Right hindlimb (tissue), 1 donor: Measurements from ENCODE around the gene MYOG.

Source experiments
- DNase-seq: peaks from one replicate; pipeline ENCODE4 v3.0.0-alpha.2; 2018

The MYOG gene

DNA sequence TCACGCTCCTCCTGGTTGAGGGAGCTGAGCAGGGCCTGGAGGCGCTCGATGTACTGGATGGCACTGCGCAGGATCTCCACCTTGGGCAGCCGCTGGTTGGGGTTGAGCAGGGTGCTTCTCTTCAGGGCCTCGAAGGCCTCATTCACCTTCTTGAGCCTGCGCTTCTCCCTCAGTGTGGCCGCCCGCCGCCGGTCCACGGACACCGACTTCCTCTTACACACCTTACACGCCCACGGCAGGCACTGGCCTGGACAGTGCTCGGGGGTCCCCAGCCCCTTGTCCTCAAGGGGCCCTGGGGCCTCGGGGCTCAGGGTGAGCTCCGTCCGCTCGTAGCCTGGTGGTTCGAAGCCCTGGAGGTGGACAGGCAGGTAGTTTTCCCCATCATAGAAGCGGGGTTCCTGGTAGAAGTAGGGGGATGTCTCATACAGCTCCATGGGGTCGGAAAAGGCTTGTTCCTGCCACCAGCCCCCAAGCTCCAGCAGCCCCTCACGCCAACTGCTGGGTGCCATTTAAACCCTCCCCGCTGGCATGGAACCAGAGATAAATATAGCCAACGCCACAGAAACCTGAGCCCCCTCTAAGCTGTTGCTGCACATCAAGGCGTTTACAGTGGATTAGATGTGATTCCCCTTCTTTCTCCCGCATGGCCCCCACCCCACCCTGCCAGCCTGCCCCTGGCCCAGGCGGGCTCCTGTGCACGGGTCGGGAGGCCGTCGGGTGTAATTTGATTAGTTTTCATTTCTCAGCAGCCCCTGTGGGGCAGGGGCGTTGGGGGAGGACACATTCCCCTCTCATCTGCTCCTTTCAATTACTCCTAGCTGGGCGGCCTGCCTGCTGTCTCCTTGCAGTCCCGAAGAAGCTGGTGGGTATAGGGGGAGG lies at the start of gene MYOG:
MYOG (minus strand) TSS at position 485 of the 879 bp plus-strand sequence; CDS start at position 434, 51 bp downstream.
- DNase-seq, result peak; percentile 83

DNA sequence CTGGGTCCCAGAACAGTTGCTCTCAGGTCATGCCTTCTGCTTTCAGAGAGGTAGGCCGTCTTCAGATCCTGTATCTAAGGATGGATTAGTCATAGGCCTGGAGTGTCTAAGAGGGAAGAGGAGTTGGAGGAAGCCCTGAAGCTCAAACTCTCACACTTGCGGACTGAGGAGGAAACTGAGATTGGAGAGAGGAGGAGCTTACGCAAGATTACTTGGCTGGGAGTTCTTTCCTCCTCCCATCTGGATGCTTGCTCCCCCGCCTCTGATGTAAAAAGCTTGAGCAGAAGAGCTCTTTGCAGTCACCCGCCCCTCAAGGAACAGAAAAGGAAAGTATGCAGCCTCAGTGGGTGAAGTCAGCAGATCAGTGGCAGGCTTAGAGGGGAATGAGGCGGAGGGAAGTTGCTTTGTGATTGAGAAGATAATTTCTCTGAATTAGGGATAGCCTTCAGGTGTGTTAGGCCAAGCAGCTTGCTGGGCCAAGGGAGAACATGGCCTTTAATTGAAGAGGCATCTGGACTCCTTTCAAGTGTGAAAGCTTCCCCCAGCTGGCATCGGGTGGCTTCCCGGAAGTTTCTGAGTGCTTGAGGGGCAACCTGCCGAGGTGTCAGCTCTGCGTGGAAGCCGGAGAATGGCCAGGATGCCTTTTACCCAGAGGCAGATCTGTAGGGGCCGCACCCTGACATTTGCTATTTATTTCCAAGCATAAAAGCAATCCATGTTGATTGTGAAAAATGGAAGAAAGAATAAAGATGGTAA lies 48.3 kb upstream of the MYOG start:
- DNase-seq, result no peak

DNA sequence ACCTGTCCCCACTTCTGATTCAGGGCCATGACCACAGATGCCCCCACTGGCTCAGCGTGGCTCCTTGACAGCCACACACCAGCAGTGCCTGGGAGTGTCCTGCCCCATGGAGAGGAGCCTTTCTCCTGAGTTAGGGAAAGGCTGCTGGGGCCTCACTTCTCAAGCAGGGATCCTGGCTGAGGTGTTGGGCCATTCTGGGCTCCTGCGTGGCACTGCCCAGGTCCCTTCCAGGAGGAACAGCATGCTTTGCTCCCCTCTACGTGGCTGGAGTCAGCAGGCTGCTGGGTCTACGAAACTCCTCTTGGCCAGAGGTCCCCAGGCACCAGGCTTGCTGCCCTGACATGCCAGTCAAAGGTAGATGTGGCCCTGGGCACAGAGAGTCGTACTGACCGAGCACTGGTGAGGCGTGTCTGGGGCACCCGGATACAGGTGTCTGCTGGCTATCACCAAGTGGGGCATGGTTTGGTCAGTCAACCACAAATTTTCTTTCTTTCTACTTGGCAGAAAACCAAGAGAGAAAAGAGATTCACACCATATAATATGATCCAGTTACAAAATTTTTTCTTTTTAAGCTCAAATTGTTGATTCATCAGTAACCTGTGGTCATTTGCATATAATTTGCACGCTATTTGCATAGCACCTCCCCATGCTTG lies 45.9 kb upstream of the MYOG start:
- no peak for DNase-seq

DNA sequence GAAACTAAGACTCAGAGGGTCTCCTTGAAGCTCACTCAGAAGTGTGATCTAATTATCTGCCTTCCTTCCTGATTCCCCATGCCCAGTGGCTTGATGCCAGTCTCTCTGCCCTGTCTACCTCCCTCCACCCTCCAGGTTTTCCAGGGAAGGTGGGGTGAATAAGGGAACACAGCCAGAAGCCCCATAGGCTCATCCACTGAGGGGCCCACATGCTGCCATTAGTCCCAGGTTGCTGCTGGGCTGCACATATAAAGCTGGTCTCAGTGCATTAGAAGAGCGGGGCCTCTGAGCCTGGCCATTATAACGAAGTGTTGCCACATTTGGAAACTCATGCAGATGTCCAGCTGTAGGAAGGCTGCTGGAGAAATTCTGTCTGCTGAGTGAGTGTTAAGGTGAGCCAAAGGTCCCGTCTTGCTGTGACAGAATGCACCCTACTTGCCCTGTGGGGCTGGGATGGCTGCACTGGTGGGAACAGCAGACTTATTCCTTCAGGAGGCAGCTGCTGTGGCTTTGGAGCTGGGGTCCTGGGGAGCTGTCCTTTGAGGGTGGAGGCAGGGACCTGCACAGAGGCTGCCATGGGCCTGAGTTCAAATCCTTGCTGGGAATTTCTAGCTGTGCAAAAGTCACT lies 44.7 kb upstream of the MYOG start:
- DNase-seq, result no peak

DNA sequence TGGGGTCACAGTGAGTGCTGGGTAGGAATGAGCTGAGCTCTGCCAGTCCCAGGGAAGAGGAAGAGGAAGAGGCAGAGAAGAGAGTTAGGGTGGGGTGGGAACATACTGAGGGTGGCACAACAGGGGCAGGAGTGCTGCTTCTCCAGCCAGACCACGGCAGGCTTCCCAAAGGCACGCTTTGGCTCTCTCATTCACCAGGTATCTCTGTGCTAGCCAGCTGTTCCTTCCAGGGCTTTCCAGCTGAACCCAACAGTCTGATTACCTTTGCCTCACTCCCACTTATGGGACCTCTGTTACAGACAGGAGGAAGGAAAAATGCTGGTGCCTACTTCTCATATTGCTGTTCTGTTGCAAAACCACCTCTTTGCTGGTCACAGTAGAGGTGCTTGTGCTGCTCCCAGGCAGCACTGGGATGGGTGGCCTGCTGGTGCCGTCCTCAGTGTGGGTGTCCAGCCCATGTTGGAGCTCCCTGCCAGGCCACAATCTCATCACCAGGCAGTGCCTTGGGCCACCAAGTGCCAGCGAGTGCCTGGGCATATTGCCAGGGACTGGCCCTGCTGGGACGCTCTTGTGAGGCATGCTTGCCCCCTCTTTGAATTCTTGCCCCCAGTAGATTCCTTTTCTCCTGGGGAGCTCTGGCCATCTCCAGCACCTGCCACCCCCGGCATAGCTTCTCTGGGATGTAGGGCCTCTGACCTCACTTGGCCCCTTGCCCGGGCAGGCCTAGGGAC lies 43.9 kb upstream of the MYOG start:
- DNase-seq, result no peak

DNA sequence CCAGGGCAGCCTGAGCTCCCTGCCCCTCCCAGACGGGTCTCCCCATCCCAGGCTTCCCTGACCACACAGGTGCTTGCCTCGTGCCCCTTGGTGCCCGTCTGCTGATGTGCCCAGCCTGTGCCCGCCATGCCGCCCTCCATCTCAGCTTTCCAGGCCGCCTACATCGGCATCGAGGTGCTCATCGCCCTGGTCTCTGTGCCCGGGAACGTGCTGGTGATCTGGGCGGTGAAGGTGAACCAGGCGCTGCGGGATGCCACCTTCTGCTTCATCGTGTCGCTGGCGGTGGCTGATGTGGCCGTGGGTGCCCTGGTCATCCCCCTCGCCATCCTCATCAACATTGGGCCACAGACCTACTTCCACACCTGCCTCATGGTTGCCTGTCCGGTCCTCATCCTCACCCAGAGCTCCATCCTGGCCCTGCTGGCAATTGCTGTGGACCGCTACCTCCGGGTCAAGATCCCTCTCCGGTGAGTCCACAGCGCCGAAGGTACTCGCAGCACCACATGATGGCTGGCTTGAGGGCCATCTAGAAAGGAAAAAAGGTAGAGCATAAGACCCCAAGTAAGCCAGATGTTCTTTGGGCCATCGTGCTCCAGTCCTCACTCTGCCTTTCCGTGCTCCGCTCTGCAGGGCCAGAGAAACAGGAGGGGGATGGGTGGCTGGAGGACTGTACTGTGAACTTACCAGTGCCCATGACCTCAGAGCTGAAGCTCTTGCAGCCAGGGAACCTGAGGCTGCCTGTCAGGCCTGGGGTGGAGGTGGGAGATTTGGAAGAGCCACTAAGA lies 43.1 kb upstream of the MYOG start:
- no peak for DNase-seq

DNA sequence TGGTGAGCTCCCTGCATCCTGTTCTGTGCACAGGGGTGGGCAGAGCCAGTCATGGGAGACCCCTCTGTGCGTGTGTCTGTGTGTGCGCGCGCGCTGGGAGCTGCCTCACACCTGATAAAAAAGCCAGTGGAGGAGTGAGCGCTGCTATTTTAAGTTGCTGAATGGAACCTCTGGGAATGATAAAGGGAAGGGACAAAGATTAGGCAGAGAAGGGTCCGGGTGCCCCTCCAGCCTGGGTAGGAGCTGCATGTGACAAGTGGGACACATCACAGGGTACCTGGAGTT lies 42.6 kb upstream of the MYOG start:
- no peak for DNase-seq

DNA sequence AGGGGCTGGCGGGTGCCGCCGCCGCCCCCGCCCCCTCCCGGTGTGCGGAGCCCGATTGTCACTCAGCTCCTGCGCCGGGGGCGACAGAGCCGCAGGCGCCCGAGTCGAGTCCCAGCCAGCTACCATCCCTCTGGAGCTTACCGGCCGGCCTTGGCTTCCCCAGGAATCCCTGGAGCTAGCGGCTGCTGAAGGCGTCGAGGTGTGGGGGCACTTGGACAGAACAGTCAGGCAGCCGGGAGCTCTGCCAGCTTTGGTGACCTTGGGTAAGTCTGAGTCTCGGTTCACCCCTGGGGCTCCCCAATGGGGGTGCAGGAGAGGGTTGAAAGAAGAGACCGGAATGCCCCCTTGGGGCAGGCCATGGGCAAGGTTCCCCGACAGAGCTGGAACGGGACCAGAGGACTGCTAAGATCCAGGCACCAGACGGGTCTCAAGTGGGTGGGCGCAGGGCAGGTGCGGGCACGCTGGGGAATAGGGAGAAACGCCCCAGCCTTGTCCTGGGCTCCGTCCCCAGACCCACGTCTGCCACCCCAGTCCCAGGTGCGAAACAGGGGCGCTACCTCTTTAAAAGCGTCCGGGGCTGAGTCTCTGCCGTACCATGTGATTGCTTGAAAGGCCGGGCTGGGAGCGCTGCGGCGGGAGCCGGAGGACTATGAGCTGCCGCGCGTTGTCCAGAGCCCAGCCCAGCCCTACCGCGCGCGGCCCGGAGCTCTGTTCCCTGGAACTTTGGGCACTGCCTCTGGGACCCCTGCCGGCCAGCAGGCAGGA lies 42.0 kb upstream of the MYOG start, which contains the start of gene ADORA1:
ADORA1 (plus strand) TSS at position 61 of the 765 bp plus-strand sequence. CDS start 1,116 bp downstream, outside the sequence.
- DNase-seq, result peak; percentile 71

DNA sequence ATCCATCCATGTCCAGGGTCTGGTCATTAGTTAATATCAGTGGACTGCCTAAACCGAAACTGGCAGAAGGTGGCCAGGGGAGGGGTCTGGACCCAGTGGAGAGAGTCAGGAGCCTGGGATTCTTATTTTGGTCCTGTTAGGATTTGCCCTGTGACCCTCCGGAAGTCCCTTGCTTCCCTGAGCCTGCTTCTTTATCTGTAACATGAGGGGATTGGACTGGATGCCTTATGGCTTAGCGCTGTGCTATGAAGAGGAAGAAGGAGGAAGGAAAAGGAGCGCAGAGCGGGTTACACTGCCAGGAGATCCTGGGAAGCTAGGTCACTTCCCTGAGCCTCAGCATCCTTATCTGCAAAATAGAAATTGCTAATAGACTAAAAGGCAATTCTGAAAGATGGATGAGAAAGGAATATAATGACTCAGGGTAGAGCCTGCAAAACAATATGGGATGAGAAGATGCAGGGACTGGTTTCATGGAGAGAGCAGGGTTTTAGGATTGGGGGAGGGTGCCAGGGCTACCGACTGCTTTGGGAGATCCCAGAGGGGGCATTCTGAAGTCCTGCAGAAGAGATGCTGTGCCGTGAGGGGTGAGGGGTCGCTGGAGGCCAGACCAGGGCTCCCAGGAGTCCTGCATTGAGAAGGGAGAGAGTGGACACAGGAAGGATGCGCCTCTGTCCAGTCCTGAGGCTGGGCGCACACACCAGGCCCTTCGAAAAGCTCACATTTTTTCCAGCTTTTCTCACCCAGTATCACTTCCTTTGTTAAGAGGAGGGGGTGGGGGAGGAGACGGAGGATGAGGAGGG lies 41.3 kb upstream of the MYOG start:
- DNase-seq, result no peak

DNA sequence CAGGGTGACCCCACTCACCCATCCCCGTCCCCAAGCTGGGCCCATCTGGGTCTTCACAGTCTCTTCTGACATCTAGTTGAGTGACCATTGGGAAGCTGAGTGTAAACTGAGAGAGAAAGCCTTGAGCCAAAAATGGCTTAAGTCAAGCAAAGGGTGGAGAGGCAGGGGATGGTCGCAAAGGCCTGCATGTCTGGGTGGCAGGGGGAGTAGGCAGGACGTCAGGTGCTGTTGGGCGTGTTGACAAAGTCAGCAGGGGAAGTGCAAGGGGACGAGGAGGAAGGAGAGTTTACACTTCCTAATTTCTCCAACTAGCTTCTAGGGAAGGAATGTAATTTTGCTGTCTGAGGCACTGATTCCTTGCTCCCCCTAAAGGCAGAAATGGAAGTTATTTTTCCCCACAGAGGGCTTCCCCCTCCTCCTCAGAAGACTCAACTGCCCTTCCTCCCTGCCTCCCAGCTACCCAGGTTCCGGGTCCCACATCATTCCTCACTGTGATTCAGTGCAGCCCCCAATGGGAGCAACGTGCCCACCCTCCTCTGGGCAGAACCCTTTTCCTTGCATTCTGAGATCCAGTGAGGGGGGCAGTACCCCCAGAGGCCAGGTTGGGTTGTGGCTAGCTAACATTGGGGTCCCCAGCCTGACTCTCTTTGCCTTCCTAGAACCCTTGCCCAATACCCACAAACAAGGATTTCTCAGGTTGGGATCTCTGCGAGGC lies 40.5 kb upstream of the MYOG start:
- DNase-seq, result no peak

DNA sequence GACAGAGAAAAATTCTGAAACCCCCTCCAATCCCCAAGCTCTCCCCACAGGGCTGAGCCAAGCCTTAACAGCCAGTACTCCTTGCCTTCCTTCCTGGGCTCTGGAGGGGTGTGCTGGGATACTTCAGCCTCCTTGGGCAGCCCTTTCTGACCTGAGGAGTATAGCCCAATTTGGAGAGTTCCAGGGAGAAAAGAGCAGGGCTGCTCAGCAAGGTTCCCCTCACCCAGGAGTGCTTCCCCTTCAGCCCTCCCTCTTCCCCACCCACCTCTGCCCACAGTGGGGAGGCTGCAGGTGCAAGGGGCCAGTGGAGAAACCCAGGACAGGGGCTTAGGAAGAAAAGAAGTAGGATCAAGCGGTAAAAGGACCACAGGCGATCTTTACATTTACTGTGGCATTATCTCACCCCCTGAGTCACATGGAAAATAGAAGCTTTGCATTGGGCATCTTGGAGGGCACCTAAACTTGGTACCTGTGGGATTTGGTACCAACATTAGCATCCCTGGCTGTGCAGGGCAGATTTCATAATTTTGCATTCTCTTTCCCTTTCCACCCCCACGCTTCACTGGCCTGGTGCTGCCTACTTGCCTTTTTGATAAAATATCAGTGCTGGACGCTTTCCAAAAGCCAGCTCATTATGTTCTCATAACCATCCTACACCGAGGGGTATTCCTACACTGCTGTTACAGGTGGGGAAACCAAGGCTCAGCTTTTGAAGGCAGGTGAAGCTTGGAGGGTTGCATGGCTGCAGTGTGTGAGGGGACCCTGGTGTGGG lies 38.9 kb upstream of the MYOG start:
- DNase-seq, result no peak

DNA sequence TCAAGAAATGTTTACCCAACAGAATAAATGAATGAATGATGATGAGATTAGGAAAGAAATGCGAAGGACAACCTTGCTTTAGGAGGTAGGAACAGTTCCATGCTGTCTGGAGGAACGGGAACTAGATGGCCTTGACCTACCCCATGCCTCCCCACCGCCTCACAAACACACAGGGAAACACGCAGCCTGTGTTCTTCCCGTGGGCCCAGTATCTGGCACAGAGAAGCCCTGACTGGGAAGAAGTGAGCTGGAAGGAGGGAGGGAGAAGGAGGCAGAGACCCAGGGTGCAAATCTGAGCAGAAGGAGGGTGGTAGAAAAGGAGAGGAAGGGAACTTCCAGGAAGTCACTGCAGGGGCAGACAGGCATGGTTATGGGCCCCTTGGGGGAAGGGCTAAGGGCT lies 38.2 kb upstream of the MYOG start:
- DNase-seq, result no peak

DNA sequence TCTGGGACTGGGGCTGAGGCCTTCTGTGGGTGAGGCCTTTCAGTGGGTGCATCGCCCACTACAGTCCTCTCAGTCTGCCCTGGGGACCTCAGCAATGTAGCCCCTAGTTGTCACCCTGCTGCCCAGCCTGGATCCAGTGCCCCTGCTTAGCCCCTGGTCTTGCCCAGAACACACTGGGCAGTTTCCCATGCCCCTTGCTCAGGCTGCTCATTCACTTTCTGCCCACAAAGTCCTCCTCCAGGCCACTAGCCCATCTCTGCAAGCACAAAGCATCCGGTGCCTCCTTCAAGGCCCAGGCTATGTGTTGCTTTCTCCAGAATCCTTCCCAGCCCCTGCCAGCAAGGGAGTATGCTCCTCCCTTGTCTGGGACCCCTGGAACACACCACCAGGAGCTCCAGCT lies 36.3 kb upstream of the MYOG start:
- no peak for DNase-seq

DNA sequence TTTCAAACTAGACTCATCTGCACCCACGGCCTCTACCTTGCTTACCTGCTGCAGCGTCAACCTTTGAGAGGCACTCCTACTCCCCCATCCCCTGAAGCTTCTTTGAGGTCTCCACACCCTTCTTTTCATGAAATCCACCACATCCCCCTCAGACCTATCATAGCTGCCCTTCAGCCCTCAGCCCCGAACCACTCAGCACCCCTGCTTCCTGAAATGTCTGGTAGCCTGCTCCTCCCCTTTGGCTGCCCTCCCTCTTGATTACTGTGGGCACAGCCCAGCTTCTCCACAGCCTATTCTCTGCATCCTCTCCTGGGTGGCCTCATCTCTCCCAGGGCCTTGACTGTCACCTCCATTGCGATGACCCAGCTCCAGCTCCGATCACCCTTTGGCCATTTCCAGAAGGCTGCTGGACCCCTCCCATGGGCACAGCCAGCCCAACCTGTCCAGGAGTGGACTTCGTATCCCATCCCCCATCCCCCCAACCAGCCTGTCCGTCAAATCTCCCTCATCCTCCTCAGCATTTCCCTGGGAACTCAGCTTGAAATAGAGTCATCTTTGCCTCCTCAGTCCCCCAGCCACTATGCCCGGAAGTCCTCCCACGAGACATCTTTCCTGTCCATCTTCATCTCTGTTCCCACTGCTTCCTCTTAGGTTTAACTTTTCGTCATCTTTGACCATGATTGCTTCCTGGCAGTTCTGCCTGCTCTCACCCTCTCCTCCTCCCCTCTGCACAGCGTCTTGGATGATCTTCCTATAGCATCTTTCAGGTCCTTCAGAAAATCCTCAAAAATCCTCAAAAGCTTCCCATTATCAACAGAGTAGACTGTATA lies 35.6 kb upstream of the MYOG start:
- no peak for DNase-seq

DNA sequence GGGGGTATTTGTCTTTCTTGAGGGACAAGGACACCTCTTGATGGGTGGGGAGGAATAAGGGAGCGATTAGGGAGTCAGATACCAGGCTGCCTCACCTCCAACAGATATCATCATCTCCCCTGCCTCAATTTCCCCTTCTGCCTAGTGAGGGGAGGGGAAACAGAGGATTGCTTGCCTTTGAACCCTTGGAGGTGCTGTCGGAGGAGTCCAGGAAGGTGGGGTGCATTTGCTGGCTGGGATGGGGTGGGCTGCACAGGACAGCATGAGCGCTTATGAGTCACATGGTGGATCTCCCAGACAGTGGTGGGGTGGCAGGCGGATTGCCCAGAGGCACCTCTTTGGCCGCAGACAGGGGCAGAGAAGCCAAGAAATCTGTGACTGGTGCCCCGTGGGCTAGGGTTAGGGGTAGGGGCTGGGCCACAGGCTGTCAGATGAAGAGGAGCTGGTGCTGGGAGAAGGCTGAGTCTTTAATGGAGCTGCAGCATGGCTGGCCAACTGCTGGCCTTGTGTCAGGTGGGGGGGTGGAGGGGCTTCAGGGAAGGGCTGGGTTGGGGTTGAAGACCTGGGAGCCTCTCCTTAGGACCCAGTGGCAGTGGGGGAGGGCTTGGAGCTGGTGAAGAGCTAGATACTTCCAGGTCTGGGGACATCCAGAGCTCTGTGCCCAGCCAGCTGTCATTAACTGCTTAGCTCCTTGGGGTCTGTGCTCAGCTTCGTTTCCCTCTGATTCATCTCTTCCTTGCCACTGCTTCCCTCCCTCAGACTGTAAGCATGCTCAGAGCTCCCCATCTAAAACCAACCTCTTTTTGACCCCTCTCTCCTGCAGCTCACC lies 34.7 kb upstream of the MYOG start:
- DNase-seq, result no peak
